Retina (tissue), 1 donor: ENCODE measurements around the gene NEO1.
"Not testable (repeated sequence)": the region's sequence is repeated elsewhere in the genome, so short reads cannot be mapped to it uniquely, and the experiment has no call there.

Experiments
- DNase-seq: peaks from one replicate; pipeline ENCODE4 v3.0.0-alpha.2; 2016

NEO1 gene

GRCh38 chr15:73141216-73141900 lies 89.1 kb downstream of the NEO1 start:
- DNase-seq, result no peak

GRCh38 chr15:73142802-73143762 lies 90.8 kb downstream of the NEO1 start:
- DNase-seq, result no peak

GRCh38 chr15:73143763-73144155 lies 91.5 kb downstream of the NEO1 start:
- DNase-seq, result no peak

GRCh38 chr15:73146419-73146818 lies 94.2 kb downstream of the NEO1 start:
- DNase-seq, result no peak

- DNase-seq, result no peak
Measured at GRCh38 chr15:73150831-73151230, 98.6 kb downstream of the NEO1 start.

- no peak for DNase-seq
Measured at GRCh38 chr15:73153024-73153423, 100.8 kb downstream of the NEO1 start.

GRCh38 chr15:73153447-73153846 lies 101.2 kb downstream of the NEO1 start:
- DNase-seq, result no peak

- DNase-seq, result no peak
Measured at GRCh38 chr15:73156431-73157191, 104.3 kb downstream of the NEO1 start.

- no peak for DNase-seq
Measured at GRCh38 chr15:73161546-73161945, 109.3 kb downstream of the NEO1 start.

GRCh38 chr15:73165435-73165834 lies 113.2 kb downstream of the NEO1 start:
- DNase-seq, result no peak

GRCh38 chr15:73165844-73166243 lies 113.6 kb downstream of the NEO1 start:
- DNase-seq, result no peak

GRCh38 chr15:73166711-73167110 lies 114.4 kb downstream of the NEO1 start:
- not testable (repeated sequence) for DNase-seq

- no peak for DNase-seq
Measured at GRCh38 chr15:73168487-73168886, 116.2 kb downstream of the NEO1 start.

- DNase-seq, result no peak
Measured at GRCh38 chr15:73171711-73172110, 119.4 kb downstream of the NEO1 start.

GRCh38 chr15:73172508-73172907 lies 120.2 kb downstream of the NEO1 start:
- no peak for DNase-seq

- DNase-seq, result peak; percentile 11
Measured at GRCh38 chr15:73174171-73174570, 121.9 kb downstream of the NEO1 start.

GRCh38 chr15:73175382-73175781 lies 123.1 kb downstream of the NEO1 start:
- peak; percentile 53 for DNase-seq

- DNase-seq, result no peak
Measured at GRCh38 chr15:73176598-73176997, 124.3 kb downstream of the NEO1 start.

- no peak for DNase-seq
Measured at GRCh38 chr15:73183071-73183470, 130.8 kb downstream of the NEO1 start.

- no peak for DNase-seq
Measured at GRCh38 chr15:73190189-73190601, 137.9 kb downstream of the NEO1 start.

- no peak for DNase-seq
Measured at GRCh38 chr15:73195166-73195565, 142.9 kb downstream of the NEO1 start.

- DNase-seq, result no peak
Measured at GRCh38 chr15:73196113-73196512, 143.8 kb downstream of the NEO1 start.

- no peak for DNase-seq
Measured at GRCh38 chr15:73200339-73200738, 148.1 kb downstream of the NEO1 start.
